ENCODE results near the gene USP24.

- TF ChIP-seq CTCF (IDR thresholded peaks at IDR 0.05): no peak
- no peak for TF ChIP-seq POLR2A (IDR thresholded peaks at IDR 0.05)
These were observed 160.8 kb downstream of the USP24 start for GRCh38 chr1:55054396-55054795.

All from uterus (tissue), 2 donors.